Stimulated activated CD8-positive, alpha-beta memory T cell treated with anti-CD3 and anti-CD28 coated beads, Interleukin-7, amount 100 ng/mL, for 1 hour (primary cell): Measurements from ENCODE around the gene MRPS10.
"Not testable (repeated sequence)": the region's sequence is repeated elsewhere in the genome, so short reads cannot be mapped to it uniquely, and the experiment has no call there.

ENCODE experiments used
- DNase-seq, 2 donors: peaks; one replicate each; pipeline ENCODE4 v3.0.0-alpha.2; 2020; ENCODE audit warnings: low read depth in 2 of 2

MRPS10 gene

DNA sequence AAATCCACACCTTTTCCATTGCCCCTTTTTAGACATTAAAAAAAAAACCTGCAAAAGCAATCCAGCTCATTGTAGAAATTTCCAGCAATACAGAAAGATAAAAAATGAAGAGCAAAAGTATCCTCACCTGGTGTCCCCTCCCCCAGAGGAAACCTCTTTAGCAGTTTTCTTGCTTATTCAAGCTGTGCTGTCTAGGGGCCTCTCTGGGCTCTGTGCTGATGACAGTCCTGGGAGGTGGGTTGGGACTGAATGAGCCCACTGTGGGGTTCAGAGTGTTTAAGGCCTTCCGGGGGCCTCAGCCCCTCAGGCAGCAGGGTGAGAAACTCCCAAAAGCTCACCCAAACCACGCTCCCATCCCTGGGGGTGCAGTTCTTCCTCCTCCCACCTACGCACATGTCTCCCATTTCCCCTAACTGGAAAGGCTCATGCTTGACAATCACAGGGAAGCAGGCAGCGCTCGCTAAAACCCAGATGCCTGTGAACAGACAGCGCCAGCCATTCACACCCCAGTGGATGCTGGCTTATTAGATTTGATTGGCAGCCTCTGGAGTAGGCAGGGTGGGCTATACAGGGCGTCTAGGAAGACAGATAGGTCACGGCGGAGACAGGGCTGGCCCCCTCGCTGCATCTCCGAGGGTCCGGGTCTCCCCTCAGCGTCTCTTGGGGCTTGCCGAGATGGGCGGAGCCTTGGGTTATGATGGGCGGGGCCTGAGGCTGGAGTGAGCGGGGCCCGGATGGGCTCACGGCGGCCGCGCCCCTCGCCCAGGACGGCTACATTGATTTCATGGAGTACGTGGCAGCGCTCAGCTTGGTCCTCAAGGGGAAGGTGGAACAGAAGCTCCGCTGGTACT, 39.9 kb downstream of the MRPS10 start:
- no peak for DNase-seq

DNA sequence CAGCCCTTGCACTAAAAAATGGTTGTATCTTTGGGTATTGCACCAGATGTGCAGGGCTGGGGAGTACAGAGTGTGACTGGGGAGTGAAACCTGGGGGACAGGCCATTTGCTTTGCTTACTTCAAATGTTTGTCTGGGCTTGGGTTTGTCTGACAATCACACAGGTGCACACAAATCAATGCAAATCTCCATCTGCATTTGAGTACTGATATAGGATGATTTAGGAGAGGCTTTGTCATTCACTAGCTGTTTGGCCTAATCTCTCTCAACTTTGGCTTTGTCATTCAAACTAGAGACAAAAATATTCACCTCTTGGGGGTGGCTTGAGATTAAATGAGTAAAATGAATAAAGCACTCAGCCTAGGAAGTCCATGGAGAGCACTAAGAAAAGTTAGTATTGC, 40.7 kb downstream of the MRPS10 start:
- no peak for DNase-seq

DNA sequence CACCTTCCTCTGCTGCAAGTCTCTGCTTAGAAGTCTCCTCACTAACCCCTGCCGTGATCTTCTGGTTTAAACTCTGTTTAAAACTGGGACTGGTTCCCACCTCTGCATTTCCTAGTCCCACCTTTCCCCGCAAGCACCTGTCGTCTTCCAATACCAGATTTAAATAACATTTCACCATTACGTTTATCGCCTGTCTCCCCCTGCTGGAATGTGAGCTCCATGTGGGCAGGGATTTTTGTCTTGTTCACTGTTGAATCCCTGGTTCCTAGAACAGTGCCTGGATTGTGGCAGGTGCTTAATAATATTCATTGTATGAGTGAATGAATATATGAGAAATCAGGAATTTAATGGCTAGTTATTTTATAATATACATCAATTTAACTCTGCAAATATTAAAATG, 41.8 kb downstream of the MRPS10 start:
- DNase-seq: no peak

DNA sequence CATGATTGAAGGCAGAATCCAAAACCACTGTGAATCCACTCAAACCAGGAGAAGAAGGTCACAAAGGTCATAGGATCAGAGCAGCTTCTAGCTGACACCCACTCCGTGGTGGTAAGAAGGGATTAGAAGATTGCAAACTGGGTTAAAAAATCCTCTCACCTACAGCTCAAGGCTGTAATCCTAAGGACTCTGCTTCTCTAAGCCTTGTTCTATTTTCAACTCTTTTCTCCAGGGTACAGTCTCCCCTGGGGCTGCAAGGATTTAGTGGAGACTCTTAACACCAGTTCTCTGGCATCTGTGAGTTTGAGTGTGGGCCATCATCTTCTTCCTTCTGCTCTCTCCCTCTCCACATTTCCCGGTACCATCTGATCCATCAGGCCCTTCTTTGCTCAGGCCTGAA, 44.6 kb downstream of the MRPS10 start, which contains the start of gene GUCA1A:
TSS of gene GUCA1A (plus strand) at position 264 of the 400 bp plus-strand sequence. CDS start 250 bp downstream, outside the sequence.
- no peak for DNase-seq

DNA sequence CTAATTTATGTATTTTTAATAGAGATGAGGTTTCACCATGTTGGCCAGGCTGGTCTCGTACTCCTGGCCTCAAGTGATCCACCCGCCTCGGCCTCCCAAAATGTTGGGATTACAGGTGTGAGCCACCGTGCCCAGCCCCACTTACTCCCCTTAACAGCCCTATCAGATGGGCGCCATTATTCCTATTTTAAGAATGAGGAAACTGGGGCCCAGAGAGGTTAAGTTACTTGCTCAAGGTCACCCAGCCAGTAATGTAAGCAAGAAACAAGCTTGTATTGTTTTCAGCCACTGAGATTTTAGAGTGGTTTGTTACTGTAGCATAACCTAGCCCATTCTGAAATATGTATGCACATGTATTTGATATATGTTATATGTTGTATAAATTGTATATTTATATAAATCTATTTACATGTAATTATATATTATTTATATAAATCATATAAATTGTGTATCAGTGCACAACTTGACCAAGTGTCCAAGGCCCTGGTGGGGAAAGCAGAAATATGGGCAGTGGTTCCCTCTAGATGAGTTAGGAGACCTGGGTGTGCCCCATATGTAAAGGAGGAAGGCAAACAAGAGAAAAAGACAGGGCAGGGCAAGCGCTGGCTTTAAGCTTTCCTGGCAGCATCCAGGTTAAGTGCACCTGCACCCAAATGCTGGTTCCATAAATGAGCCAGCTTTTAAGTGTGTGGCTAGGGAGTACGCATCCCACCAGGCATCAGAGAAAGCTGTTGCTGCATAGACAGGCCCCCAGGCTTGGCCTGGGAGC, 45.7 kb downstream of the MRPS10 start:
- DNase-seq: no peak

DNA sequence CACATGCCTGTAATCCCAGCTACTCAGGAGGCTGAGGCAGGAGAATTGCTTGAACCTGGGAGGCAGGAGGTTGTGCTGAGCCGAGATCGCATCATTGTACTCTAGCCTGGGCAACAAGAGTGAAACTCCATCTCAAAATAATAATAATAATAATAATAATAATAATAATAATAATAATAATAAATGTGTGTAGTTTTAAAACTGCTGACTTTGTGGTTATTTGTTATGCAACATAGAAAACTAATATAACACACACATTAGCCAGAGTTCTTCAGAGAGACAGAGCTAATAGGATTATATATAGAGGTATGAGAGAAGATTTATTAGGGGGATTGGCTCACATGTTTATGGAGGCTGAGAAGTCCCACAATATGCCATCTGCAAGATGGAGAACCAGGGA, 47.9 kb downstream of the MRPS10 start:
- DNase-seq: not testable (repeated sequence)

DNA sequence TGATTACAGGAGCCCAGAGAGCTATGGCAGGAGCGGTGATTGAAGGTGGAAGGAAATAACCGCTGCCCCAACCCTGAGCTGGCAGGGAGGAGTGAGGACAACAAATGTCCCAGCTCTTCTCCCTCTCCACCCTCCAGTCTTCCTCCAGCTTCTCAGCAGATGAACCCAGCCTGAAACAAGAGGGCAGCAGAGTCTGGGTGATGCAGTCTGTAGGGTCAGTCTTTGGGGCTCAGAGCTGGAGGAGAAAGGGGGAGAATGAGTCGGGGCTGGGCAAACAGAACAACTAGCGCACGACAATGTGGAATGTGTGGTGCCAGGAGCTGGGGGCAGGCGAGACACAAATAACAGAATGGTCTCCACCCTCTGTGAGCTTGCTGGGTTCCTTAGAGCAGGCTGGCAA, 49.0 kb downstream of the MRPS10 start:
- no peak for DNase-seq

DNA sequence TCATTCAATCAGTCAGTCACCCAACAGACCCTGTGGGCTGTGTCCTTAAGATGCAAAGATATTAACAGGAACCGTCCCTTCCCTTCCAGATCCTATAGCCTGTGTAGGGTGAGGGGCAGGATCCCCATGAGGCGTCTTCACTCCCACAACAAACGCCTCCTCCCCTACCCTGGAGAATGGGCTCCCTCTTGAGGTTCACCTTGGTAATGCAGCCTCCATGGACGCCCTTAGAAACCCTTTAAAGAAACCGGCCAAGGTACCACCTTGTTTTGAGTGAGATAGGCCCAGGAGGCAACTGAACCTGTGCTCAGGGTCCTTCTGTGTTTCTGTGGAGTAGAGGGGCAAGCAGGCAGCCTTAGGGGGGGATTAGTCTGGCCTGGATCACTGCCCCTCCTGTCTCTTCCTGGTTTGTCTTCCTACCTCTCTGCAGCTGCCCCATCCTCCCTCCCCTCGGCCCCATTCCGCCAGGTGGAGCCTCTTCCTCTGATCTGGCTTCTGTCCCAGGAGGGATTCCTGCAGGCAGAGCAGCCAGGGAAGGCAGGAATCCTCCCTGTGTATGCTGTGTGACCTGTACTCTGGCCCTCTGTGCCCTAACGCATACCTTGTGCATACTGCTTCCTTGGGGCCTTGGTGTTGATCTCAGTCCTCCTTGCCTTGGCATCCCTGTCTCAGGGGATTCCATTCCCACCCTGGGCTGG, 51.1 kb downstream of the MRPS10 start:
- DNase-seq: peak; percentile 58 to 71

DNA sequence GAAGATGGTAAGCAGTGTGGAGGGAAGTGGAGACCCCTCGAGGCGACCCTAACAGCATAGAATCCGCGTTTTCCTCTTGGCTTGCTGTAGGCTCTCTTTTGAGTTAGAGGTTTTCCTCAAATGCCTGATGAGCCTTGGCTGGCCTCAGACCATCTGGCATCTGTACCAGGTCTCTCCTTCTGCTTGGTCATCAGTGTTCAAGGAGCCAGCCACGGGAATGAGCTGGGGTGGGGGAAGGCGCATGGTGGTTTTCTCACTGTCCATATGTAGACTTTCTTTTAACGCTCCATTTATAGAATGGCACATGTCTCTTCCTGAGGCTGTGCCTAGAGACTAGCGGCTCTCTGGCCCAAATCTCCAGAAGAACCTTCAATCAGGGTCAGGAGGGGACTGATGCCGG, 52.6 kb downstream of the MRPS10 start:
- DNase-seq: no peak

DNA sequence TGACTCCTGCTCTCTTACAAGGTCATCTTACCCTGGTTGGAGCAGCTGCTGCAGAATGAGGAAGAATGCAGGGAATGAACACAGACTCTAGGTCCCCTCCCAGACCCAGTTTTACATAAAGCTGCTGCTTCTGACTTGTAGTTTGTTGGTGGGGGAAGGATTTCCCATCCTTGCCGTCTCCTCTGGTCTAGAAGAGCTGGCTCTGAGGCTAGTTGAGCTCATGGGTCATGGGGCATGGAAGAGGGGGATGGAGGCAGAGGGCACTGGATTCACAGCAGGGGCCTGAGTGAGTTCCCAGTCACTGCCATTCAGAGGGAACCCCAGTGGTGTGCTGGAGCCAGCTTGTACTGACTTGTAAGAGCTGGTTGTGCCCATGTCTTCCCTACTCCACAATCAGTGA, 53.7 kb downstream of the MRPS10 start:
- no peak for DNase-seq

DNA sequence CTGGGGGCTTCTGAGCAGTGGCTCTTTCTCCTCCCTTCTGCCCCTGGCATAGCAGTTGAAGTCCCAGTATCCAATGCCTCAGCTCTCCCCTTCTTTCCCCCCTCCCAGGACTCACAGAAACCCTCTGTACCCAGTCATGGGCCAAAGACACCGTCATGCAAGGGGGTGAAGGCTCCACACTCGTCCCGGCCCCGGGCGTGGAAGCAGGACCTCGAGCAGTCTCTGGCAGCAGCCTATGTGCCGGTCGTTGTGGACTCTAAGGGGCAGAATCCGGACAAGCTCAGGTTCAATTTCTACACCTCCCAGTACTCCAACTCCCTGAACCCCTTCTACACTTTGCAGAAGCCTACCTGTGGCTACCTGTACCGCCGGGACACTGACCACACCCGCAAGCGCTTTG, 54.8 kb downstream of the MRPS10 start:
- DNase-seq: no peak

DNA sequence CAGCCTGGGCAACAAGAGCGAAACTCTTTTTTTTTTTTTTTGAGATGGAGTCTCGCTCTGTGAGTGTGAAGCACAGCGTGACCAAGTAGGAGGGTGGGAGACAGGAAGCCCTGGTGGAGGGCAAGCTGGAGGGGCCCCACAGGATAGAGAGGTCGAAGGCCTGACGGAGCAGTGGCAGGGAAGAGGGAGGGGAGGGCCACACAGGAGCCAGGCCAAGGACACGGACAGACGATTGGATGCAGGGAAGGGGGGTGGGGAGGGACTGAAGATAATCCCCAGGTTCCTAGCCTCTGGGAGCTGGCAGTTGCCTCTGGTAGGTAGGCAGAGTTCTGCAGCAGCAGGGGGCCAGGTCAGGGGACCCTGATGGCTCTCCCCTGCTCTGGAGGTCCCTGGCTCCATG, 55.3 kb downstream of the MRPS10 start:
- DNase-seq: no peak

DNA sequence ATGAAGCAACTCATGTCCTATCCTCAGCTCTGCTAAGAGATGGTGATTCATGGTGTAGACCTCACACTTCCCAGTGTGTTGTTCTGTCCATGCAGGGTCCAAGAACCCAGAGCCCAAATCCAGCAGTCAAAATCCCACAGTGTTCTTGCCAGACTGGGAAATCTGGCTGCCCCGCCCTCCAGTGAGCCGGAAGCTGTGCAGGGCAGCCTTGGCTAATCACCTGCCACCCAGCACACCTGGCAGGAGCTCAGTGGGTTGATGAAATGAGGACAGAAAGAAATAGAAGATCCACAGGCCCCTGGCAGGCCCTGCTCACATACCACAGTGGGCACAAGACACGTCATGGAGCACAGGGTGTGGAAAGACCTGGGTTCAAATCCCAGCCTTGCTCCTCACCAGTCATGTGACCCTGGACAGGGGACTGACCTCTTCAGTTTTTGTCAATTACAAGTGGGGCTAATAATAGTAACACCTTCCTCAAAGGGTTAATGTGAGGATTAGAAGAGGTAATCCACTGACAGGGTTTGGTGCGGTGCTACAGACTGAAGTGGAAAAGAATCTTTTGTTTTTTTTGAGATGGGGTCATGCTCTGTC, 58.1 kb downstream of the MRPS10 start:
- DNase-seq: no peak

DNA sequence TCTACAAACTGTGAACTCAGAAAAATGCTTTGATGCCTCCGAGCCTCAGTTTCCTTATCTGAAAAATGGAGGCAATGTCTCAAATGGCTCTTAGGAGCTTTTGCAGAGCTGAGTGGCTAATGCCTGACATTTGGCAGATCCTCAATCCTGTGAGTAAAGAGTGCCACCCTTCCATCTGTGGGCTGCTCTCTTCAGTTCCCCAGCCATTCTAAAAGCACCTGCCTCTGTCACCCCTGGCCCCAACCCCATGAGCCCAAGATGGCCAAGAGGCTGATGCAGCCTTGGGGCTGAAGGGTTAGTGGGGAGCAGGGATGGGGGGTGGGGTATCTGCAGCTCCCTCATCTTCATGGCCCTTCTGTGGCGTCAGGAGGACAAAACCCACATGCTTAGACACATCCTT, 59.0 kb downstream of the MRPS10 start:
- DNase-seq: no peak

DNA sequence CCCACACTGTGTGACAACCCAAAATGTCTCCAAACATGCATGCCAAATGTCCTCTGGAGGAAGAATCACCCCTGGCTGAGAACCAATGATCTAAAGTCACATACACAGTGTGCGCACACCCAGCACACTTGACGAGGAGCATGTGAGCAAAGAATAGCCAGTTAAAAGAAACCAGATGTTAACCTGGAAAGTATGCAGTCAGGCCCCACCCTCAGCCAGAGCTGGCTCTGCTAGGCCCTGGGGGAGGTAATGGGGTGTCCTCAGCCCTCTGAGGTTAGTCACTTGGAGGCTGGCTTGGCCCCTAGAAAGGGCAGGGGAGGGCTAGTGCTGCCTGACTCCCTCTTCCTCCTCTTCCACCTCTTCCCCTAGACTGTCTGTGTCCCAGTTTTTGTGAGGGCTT, 59.6 kb downstream of the MRPS10 start:
- DNase-seq: no peak
